Small intestine (tissue), 7 donors: ENCODE measurements around the gene NECTIN1. TPM values are rescaled to one million over a fixed set of nuclear protein-coding genes. Genes with fewer than 3 reads are reported as not detected.

Experiments used
- DNase-seq, 2 donors: peaks; one replicate each; pipeline versions ENCODE4 v3.0.0 to v3.0.0-alpha.2; 2013
- FAIRE-seq: peaks from 2 replicates; lab custom pipeline; 2012; peaks lifted over from hg19 to GRCh38; lab: Jason Lieb, UNC
- H3K27ac ChIP-seq, 3 donors: one replicate each; pipeline ENCODE4 v1.5.1; 2013; ENCODE audit warnings: low read length in 2 of 3, mild to moderate bottlenecking in 2 of 3, control low read depth in 1 of 3, inconsistent platforms in 1 of 3, low read depth in 1 of 3, moderate library complexity in 1 of 3
- H3K27me3 ChIP-seq, 3 donors: one replicate each; pipeline ENCODE4 v1.6.1; 2013; ENCODE audit warnings: low read length in 3 of 3, inconsistent platforms in 1 of 3; ENCODE audit not compliant: control insufficient read depth in 3 of 3, insufficient read depth in 3 of 3
- H3K36me3 ChIP-seq, 3 donors: one replicate each; pipeline ENCODE4 v1.6.1; 2013; ENCODE audit warnings: low read length in 3 of 3, inconsistent platforms in 1 of 3, low read depth in 1 of 3, mild to moderate bottlenecking in 1 of 3, moderate library complexity in 1 of 3; ENCODE audit not compliant: control insufficient read depth in 3 of 3, insufficient read depth in 2 of 3
- H3K4me1 ChIP-seq, 3 donors: one replicate each; pipeline ENCODE4 v1.6.1; 2013; ENCODE audit warnings: low read length in 2 of 3, inconsistent platforms in 1 of 3, low read depth in 1 of 3, mild to moderate bottlenecking in 1 of 3, moderate library complexity in 1 of 3; ENCODE audit not compliant: control insufficient read depth in 3 of 3, insufficient read depth in 2 of 3
- H3K4me3 ChIP-seq, 3 donors: one replicate each; pipeline ENCODE4 v1.5.1; 2013; ENCODE audit warnings: low read length in 3 of 3, control low read depth in 1 of 3, inconsistent platforms in 1 of 3, low read depth in 1 of 3, mild to moderate bottlenecking in 1 of 3, moderate library complexity in 1 of 3
- H3K9me3 ChIP-seq, 2 donors: one replicate each; pipeline ENCODE4 v1.6.1; 2013; ENCODE audit warnings: low read depth in 1 of 2, low read length in 1 of 2; ENCODE audit not compliant: control insufficient read depth in 2 of 2, insufficient read depth in 1 of 2
- WGBS, 3 donors: extraction: QIAGEN DNeasy Blood & Tissue Kit; methylation state at CpG; one replicate each; pipeline ENCODE4 v1.1.7; 2013; 5-methylcytosine and 5-hydroxymethylcytosine counted together
- polyA plus RNA-seq, 4 donors: library from polyadenylated mRNA; stranded (reverse) in 3 of 4; unstranded in 1 of 4; fragments of 200-250 nt in 3 of 4; fragments of 120-200 nt in 1 of 4; gene quantifications; one replicate each; pipeline versions ENCODE4 v1.2.1 to v1.2.3, GENCODE V29; 2013
- donor health status: healthy with polysubstance abuse.
- donor health status: control.
- donor health status: control.
- donor health status: Bipolar disorder and iron deficiency.
- donor health status: healthy.

The NECTIN1 gene
- polyA plus RNA-seq, 4 donors = 2.7 to 32.8 (median 11.7) TPM

GRCh38 chr11:119684361-119685110 lies 44.5 kb downstream of the NECTIN1 start:
- peaks cover 0 to 66% (median 11%) of the 10 kb centered on the region in 3 donors for H3K4me1 ChIP-seq
- FAIRE-seq = no peak
- H3K9me3 ChIP-seq = no peaks in the 10 kb centered on the region
- H3K4me3 ChIP-seq = no peak overlapping the region
- no peaks in the 10 kb centered on the region for H3K27me3 ChIP-seq
- no peak for DNase-seq
- 58 to 62% (median 61%) methylated on average over 15 of the region's 15 CpGs for WGBS, 3 donors
- peak overlapping the region in 1 of 3 donors; percentile 4 for H3K27ac ChIP-seq
- peaks cover 0 to 40% (median 0%) of the 10 kb centered on the region in 3 donors for H3K36me3 ChIP-seq

GRCh38 chr11:119683783-119684182 lies 45.2 kb downstream of the NECTIN1 start:
- DNase-seq = no peak
- 39 to 46% (median 42%) methylated on average over 8 to 9 of the region's 9 CpGs for WGBS, 3 donors
- Histone ChIP-seq H3K9me3 (no peaks in the 10 kb centered on the region), H3K36me3 (peaks cover 0 to 40% (median 0%) of the 10 kb centered on the region in 3 donors), H3K27ac (no peak overlapping the region), H3K27me3 (no peaks in the 10 kb centered on the region), H3K4me1 (peaks cover 0 to 66% (median 11%) of the 10 kb centered on the region in 3 donors), H3K4me3 (no peak overlapping the region)
- no peak for FAIRE-seq

GRCh38 chr11:119681361-119681910 lies 47.6 kb downstream of the NECTIN1 start:
- Histone ChIP-seq H3K4me3 (no peak overlapping the region), H3K9me3 (peaks cover 0 to 11% of the 10 kb centered on the region in 2 donors), H3K4me1 (peaks cover 0 to 52% (median 11%) of the 10 kb centered on the region in 3 donors), H3K27ac (no peak overlapping the region), H3K36me3 (peaks cover 0 to 56% (median 2%) of the 10 kb centered on the region in 3 donors), H3K27me3 (no peaks in the 10 kb centered on the region)
- DNase-seq (no peak), FAIRE-seq (no peak)
- WGBS, 3 donors = 8 to 45% (median 17%) methylated on average over 8 of the region's 8 CpGs

GRCh38 chr11:119680541-119681360 lies 48.2 kb downstream of the NECTIN1 start:
- Histone ChIP-seq H3K4me3 (no peak overlapping the region), H3K36me3 (peaks cover 0 to 63% (median 5%) of the 10 kb centered on the region in 3 donors), H3K27me3 (no peaks in the 10 kb centered on the region), H3K9me3 (peaks cover 0 to 11% of the 10 kb centered on the region in 2 donors), H3K27ac (no peak overlapping the region), H3K4me1 (peaks cover 0 to 45% (median 11%) of the 10 kb centered on the region in 3 donors)
- 50 to 54% (median 53%) methylated on average over 11 of the region's 11 CpGs for WGBS, 3 donors
- FAIRE-seq = no peak
- no peak for DNase-seq

GRCh38 chr11:119679346-119679745 lies 49.7 kb downstream of the NECTIN1 start:
- Histone ChIP-seq H3K27me3 (no peaks in the 10 kb centered on the region), H3K9me3 (peaks cover 0 to 11% of the 10 kb centered on the region in 2 donors), H3K36me3 (peaks cover 0 to 72% (median 7%) of the 10 kb centered on the region in 3 donors), H3K4me1 (peaks cover 0 to 31% (median 5%) of the 10 kb centered on the region in 3 donors), H3K27ac (no peak overlapping the region), H3K4me3 (no peak overlapping the region)
- no peak for FAIRE-seq
- DNase-seq = no peak
- 89 to 92% (median 90%) methylated on average over 7 of the region's 7 CpGs for WGBS, 3 donors

- Histone ChIP-seq H3K9me3 (peaks cover 0 to 11% of the 10 kb centered on the region in 2 donors), H3K4me1 (peaks cover 0 to 27% (median 0%) of the 10 kb centered on the region in 3 donors), H3K27ac (no peak overlapping the region), H3K4me3 (no peak overlapping the region), H3K27me3 (no peaks in the 10 kb centered on the region), H3K36me3 (peaks cover 0 to 77% (median 7%) of the 10 kb centered on the region in 3 donors)
- FAIRE-seq (no peak), DNase-seq (no peak)
- WGBS, 3 donors = 93 to 96% (median 95%) methylated on average over 21 of the region's 21 CpGs
Observed at GRCh38 chr11:119678351-119678750, 50.6 kb downstream of the NECTIN1 start.

- H3K36me3 ChIP-seq = peaks cover 0 to 82% (median 7%) of the 10 kb centered on the region in 3 donors
- no peaks in the 10 kb centered on the region for H3K27me3 ChIP-seq
- no peak overlapping the region for H3K4me3 ChIP-seq
- H3K9me3 ChIP-seq = peaks cover 0 to 11% of the 10 kb centered on the region in 2 donors
- DNase-seq = no peak
- H3K4me1 ChIP-seq = peaks cover 0 to 25% (median 0%) of the 10 kb centered on the region in 3 donors
- 95 to 98% (median 97%) methylated on average over 9 of the region's 9 CpGs for WGBS, 3 donors
- no peak overlapping the region for H3K27ac ChIP-seq
- no peak for FAIRE-seq
Observed at GRCh38 chr11:119677840-119678239, 51.2 kb downstream of the NECTIN1 start.

- no peak overlapping the region for H3K4me3 ChIP-seq
- peaks cover 0 to 17% (median 0%) of the 10 kb centered on the region in 3 donors for H3K4me1 ChIP-seq
- H3K36me3 ChIP-seq = peaks cover 0 to 95% (median 7%) of the 10 kb centered on the region in 3 donors
- no peak for FAIRE-seq
- WGBS, 3 donors = 79 to 88% (median 87%) methylated on average over 10 of the region's 10 CpGs
- peaks cover 0 to 11% of the 10 kb centered on the region in 2 donors for H3K9me3 ChIP-seq
- DNase-seq = no peak
- H3K27ac ChIP-seq = no peak overlapping the region
- H3K27me3 ChIP-seq = no peaks in the 10 kb centered on the region
Observed at GRCh38 chr11:119676461-119677020, 52.5 kb downstream of the NECTIN1 start.
